Natural killer cell treated with Interleukin-12 subunit alpha and Interleukin-12 subunit beta and Interleukin-15 and Interleukin-18, amount 100 ng/mL, for 72 hours (primary cell): ENCODE results near the gene ATP8A2. TPM values are rescaled to one million over a fixed set of nuclear protein-coding genes. Genes with fewer than 3 reads are reported as not detected.
"Not testable (repeated sequence)": the region's sequence is repeated elsewhere in the genome, so short reads cannot be mapped to it uniquely, and the experiment has no call there.

ENCODE experiments used
- ATAC-seq, 2 donors: fragments of 150-1000 bp; cut with Tn5 transposase in 1 of 2; sonication (Bioruptor Pico), chemical (Tn5 transposase) in 1 of 2; 2 replicates each; pipeline ENCODE4 v1.10.0; 2021
- DNase-seq: peaks from one replicate; pipeline ENCODE4 v3.0.0; 2022; ENCODE audit warnings: low spot score
- H3K27ac Mint-ChIP-seq, 2 donors: 1 replicate in 1 of 2; 2 replicates in 1 of 2; pipeline ENCODE4 v1.8.0; 2022; ENCODE audit warnings: mixed read lengths in 2 of 2, mild to moderate bottlenecking in 1 of 2, moderate library complexity in 1 of 2
- H3K27me3 Mint-ChIP-seq, 2 donors: 1 replicate in 1 of 2; 2 replicates in 1 of 2; pipeline ENCODE4 v1.8.0; 2022; ENCODE audit warnings: mixed read lengths in 2 of 2
- H3K36me3 Mint-ChIP-seq: one replicate; pipeline ENCODE4 v1.8.0; 2022; ENCODE audit warnings: mixed read lengths
- H3K4me1 Mint-ChIP-seq, 2 donors: 1 replicate in 1 of 2; 2 replicates in 1 of 2; pipeline ENCODE4 v1.8.0; 2022; ENCODE audit warnings: low read depth in 2 of 2, mixed read lengths in 2 of 2, mild to moderate bottlenecking in 1 of 2
- H3K4me3 Mint-ChIP-seq: one replicate; pipeline ENCODE4 v1.8.0; 2022; ENCODE audit warnings: mixed read lengths
- H3K9me3 Mint-ChIP-seq: 2 replicates; pipeline ENCODE4 v1.8.0; 2022; ENCODE audit warnings: mixed read lengths
- total RNA-seq, 2 donors: library from RNA; stranded (reverse); gene quantifications; one replicate each; pipeline ENCODE4 v1.2.3, GENCODE V29; 2022

The ATP8A2 gene
- total RNA-seq, 2 donors from 2014 or later = 0.10 to 0.14 TPM

DNA sequence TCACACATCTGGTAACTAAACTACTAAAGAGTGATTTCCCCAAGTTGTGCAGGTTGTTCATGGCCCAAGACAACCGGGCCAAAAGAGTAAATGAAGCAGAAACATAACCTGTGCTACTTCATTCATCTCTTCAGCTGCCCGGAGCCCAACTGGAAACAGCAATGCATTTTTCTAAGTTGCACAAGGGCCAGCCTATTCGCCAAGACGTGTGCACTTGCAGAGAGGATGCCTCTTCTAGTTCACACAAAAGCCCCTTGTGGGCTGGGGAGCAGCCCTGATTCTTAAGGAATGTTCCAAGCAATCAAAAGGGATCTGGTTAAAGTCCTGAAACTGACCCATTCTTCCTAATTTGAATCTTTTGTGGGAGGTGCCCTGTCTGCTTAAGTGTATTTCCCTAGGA, 404.2 kb downstream of the ATP8A2 start:
- DNase-seq = no peak
- H3K36me3 Mint-ChIP-seq = no peaks in the 10 kb centered on the region
- no peaks in the 10 kb centered on the region for H3K9me3 Mint-ChIP-seq
- no peak overlapping the region for H3K4me3 Mint-ChIP-seq
- no peak for ATAC-seq
- no peak overlapping the region for H3K27ac Mint-ChIP-seq
- H3K27me3 Mint-ChIP-seq = peaks cover 6 to 7% of the 10 kb centered on the region in 2 donors
- H3K4me1 Mint-ChIP-seq = peaks cover 0 to 4% of the 10 kb centered on the region in 2 donors

- Mint-ChIP-seq H3K27me3 (peaks cover 7% of the 10 kb centered on the region in 2 donors), H3K4me1 (peaks cover 0 to 4% of the 10 kb centered on the region in 2 donors), H3K4me3 (no peak overlapping the region), H3K27ac (no peak overlapping the region), H3K36me3 (no peaks in the 10 kb centered on the region), H3K9me3 (no peaks in the 10 kb centered on the region)
- no peak for DNase-seq
- ATAC-seq = no peak
These were observed 404.9 kb downstream of the ATP8A2 start for GRCh38 chr13:25776722-25777121.

GRCh38 chr13:25777509-25777908, 405.7 kb downstream of the ATP8A2 start:
- H3K9me3 Mint-ChIP-seq = no peaks in the 10 kb centered on the region
- ATAC-seq (no peak), DNase-seq (no peak)
- H3K27ac Mint-ChIP-seq = no peak overlapping the region
- no peak overlapping the region for H3K4me3 Mint-ChIP-seq
- H3K27me3 Mint-ChIP-seq = peaks cover 9 to 11% of the 10 kb centered on the region in 2 donors
- no peaks in the 10 kb centered on the region for H3K36me3 Mint-ChIP-seq
- peaks cover 0 to 4% of the 10 kb centered on the region in 2 donors for H3K4me1 Mint-ChIP-seq

DNA sequence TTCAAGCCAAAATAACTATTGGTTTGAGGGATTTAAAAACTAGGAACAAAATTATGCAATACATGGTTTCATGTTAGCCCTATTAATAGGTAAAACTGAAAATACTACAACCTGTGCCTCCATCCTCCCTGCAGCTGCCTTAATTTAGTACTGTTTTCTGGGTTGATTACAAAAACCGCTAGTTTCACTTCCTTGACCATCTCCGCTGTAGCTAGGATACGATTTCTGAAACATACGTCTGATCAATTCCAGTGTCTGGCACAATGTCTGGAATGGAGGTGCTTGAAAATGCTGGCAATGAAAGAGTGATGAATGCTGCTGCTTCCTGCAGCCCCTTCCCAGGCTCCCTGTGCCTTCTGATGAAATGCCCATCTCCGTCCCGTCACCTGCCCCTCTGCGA, 406.6 kb downstream of the ATP8A2 start:
- Mint-ChIP-seq H3K27ac (no peak overlapping the region), H3K4me3 (no peak overlapping the region), H3K27me3 (peaks cover 9 to 11% of the 10 kb centered on the region in 2 donors)

GRCh38 chr13:25778808-25779305, 407.1 kb downstream of the ATP8A2 start:
- H3K27ac Mint-ChIP-seq = no peak overlapping the region
- DNase-seq (no peak), ATAC-seq (no peak)
- H3K9me3 Mint-ChIP-seq = no peaks in the 10 kb centered on the region
- H3K4me3 Mint-ChIP-seq = no peak overlapping the region
- peaks cover 9 to 11% of the 10 kb centered on the region in 2 donors for H3K27me3 Mint-ChIP-seq
- H3K36me3 Mint-ChIP-seq = no peaks in the 10 kb centered on the region
- H3K4me1 Mint-ChIP-seq = peaks cover 0 to 4% of the 10 kb centered on the region in 2 donors

More for the DNA sequence above, 406.6 kb downstream of the ATP8A2 start:
- ATAC-seq (no peak), DNase-seq (no peak)
- H3K4me1 Mint-ChIP-seq = peaks cover 0 to 4% of the 10 kb centered on the region in 2 donors
- H3K9me3 Mint-ChIP-seq = no peaks in the 10 kb centered on the region
- no peaks in the 10 kb centered on the region for H3K36me3 Mint-ChIP-seq

GRCh38 chr13:25783076-25783475, 411.3 kb downstream of the ATP8A2 start:
- Mint-ChIP-seq H3K27ac (no peak overlapping the region), H3K36me3 (no peaks in the 10 kb centered on the region), H3K4me3 (no peak overlapping the region), H3K9me3 (no peaks in the 10 kb centered on the region), H3K27me3 (peaks cover 9 to 11% of the 10 kb centered on the region in 2 donors), H3K4me1 (peaks cover 0 to 4% of the 10 kb centered on the region in 2 donors)
- no peak for DNase-seq
- no peak for ATAC-seq

DNA sequence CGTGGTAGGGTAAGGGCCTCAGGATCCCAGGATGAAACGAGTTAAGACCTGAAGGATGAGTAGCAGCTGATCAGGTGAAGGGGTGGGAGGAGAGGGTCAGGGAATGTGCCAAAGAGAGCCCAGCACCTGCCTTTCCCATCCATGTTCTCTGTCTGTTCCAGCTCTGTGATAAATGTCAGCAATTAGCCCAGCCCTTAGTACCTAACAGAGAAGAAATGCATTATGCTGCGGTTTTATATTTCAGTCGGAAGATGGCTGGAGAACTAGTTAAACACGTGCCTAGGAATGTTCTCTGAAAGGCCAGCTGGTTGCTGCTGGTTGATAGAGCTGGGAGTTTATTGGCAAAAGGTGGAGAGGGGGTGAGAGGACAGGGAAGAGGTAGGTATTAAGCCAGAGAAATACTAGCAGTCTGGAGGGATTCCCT, 411.8 kb downstream of the ATP8A2 start:
- Mint-ChIP-seq H3K36me3 (no peaks in the 10 kb centered on the region), H3K9me3 (no peaks in the 10 kb centered on the region), H3K27me3 (peaks cover 6 to 9% of the 10 kb centered on the region in 2 donors), H3K27ac (no peak overlapping the region), H3K4me3 (no peak overlapping the region), H3K4me1 (peaks cover 0 to 1% of the 10 kb centered on the region in 2 donors)
- DNase-seq = no peak
- no peak for ATAC-seq

DNA sequence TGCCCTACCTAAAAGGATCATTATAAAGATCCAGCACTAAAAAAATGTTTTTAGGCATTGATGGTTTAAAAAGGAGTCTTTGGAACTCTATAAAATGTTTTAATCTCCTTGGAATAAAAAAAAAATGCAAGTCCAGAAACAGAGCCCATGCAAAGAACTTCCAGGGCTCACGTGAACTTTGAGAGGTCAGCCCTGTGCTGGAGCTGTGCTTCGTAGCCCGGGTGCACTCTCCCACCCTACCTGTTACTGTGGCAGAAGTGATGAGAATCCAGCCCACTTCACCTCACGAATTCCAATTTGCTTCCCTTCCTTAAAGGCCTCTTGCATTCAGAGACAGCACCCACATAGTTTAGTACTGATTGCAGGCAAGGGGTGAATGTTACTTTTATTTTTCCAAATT, 412.3 kb downstream of the ATP8A2 start:
- no peak overlapping the region for H3K4me3 Mint-ChIP-seq
- no peak overlapping the region for H3K27ac Mint-ChIP-seq
- no peak for DNase-seq
- H3K9me3 Mint-ChIP-seq = no peaks in the 10 kb centered on the region
- peaks cover 5% of the 10 kb centered on the region in 2 donors for H3K27me3 Mint-ChIP-seq
- H3K36me3 Mint-ChIP-seq = no peaks in the 10 kb centered on the region
- H3K4me1 Mint-ChIP-seq = no peaks in the 10 kb centered on the region
- ATAC-seq = no peak

- H3K4me3 Mint-ChIP-seq, ATAC-seq, H3K36me3 Mint-ChIP-seq: not testable (repeated sequence)
These were observed 418.4 kb downstream of the ATP8A2 start for GRCh38 chr13:25790137-25790536.

DNA sequence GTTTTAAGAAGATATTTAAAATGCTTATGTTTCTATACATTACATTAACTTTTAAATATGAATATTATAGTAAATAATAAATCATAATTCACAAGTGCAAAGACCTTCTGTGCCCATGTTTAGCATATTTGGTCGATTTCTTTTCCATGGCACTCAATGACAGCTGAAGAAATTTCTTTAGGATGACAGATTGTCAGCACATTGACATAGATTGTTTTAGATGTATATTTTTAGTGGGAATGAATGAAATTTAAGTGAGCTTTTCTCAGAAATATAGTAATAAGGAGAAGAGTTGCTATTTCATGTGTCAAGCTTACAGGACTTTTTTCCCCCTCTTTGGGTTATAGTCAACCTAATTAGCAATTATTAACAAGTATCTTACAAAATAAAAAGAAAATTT, 423.5 kb downstream of the ATP8A2 start:
- no peaks in the 10 kb centered on the region for H3K36me3 Mint-ChIP-seq
- DNase-seq = no peak
- no peak overlapping the region for H3K4me3 Mint-ChIP-seq
- H3K27ac Mint-ChIP-seq = no peak overlapping the region
- H3K9me3 Mint-ChIP-seq = no peaks in the 10 kb centered on the region
- H3K4me1 Mint-ChIP-seq = no peaks in the 10 kb centered on the region
- no peak for ATAC-seq
- no peaks in the 10 kb centered on the region for H3K27me3 Mint-ChIP-seq

More at GRCh38 chr13:25790137-25790536, 418.4 kb downstream of the ATP8A2 start:
- H3K27me3 Mint-ChIP-seq, DNase-seq, H3K9me3 Mint-ChIP-seq, H3K4me1 Mint-ChIP-seq, H3K27ac Mint-ChIP-seq: not testable (repeated sequence)

- Mint-ChIP-seq H3K4me3 (no peak overlapping the region), H3K9me3 (no peaks in the 10 kb centered on the region), H3K27ac (no peak overlapping the region), H3K4me1 (no peaks in the 10 kb centered on the region), H3K36me3 (no peaks in the 10 kb centered on the region), H3K27me3 (no peaks in the 10 kb centered on the region)
- ATAC-seq (no peak), DNase-seq (no peak)
These were observed 424.7 kb downstream of the ATP8A2 start for GRCh38 chr13:25796474-25796873.

DNA sequence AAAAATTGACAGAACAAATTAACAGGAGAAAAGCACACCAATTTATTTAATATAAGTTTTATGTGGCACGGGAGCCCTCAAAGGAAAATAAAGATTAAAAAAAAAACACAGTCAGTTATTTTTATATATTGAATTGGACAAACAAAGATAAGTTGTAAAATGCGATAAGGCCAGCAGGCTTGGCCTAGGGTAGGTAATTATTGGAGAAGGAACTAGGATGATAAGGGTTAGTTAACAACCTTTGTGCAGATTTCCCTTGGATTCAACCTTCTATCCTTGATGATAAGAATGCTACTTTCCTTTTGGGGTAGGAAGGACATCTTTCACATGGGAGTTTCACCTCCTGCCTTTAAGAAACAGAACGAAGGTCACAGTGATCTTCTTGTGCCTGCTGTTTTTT, 427.2 kb downstream of the ATP8A2 start:
- Mint-ChIP-seq H3K27me3 (peaks cover 0 to 5% of the 10 kb centered on the region in 2 donors), H3K27ac (no peak overlapping the region), H3K4me3 (no peak overlapping the region), H3K4me1 (peaks cover 2 to 5% of the 10 kb centered on the region in 2 donors), H3K36me3 (no peaks in the 10 kb centered on the region), H3K9me3 (no peaks in the 10 kb centered on the region)
- no peak for ATAC-seq
- DNase-seq = no peak

DNA sequence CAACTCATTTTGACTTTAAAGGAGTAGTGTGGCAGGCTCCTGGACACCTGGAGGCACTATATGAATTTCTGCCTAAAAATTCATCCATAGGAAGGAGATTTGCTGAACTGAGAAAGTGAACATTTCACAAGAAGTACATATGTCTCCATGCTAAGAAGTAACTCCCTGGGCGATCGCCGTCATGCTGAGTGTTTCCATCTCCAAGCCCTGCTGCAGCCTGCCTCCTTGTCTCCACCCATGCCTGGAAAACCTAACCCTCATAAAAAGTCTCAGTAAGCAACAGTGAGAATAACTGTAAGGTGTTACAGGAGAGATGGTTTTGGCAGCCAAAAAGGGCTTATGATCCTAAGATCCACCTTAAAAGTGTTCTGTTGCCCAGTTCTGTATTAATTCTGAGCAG, 428.7 kb downstream of the ATP8A2 start:
- no peak for DNase-seq
- Mint-ChIP-seq H3K9me3 (no peaks in the 10 kb centered on the region), H3K4me3 (no peak overlapping the region), H3K27me3 (peaks cover 0 to 8% of the 10 kb centered on the region in 2 donors), H3K4me1 (peaks cover 2 to 5% of the 10 kb centered on the region in 2 donors), H3K36me3 (no peaks in the 10 kb centered on the region), H3K27ac (no peak overlapping the region)
- ATAC-seq = no peak

GRCh38 chr13:25802579-25802978, 430.8 kb downstream of the ATP8A2 start:
- Mint-ChIP-seq H3K9me3 (no peaks in the 10 kb centered on the region), H3K36me3 (no peaks in the 10 kb centered on the region), H3K4me1 (peaks cover 2 to 5% of the 10 kb centered on the region in 2 donors), H3K4me3 (no peak overlapping the region), H3K27ac (no peak overlapping the region), H3K27me3 (peaks cover 0 to 10% of the 10 kb centered on the region in 2 donors)
- ATAC-seq (peak in 1 of 2 donors; percentile 63), DNase-seq (no peak)

- Mint-ChIP-seq H3K4me3 (no peak overlapping the region), H3K9me3 (no peaks in the 10 kb centered on the region), H3K4me1 (peaks cover 2 to 5% of the 10 kb centered on the region in 2 donors), H3K27me3 (peaks cover 0 to 10% of the 10 kb centered on the region in 2 donors), H3K36me3 (no peaks in the 10 kb centered on the region), H3K27ac (no peak overlapping the region)
- DNase-seq = no peak
- no peak for ATAC-seq
These were observed 431.9 kb downstream of the ATP8A2 start for GRCh38 chr13:25803641-25804040.
